HepG2 (cell line): ENCODE measurements around the gene IFT122.

ENCODE experiments used
- CTCF ChIP-seq: sonication (generic); formaldehyde crosslinking; IDR thresholded peaks from 2 replicates; pipeline ENCODE4 v1.5.0; 2020; ENCODE audit warnings: mild to moderate bottlenecking, missing genetic modification reagents, moderate library complexity
- DR1 ChIP-seq: sonication (generic); formaldehyde crosslinking; IDR thresholded peaks from 2 replicates; pipeline ENCODE4 v1.8.0; 2021; ENCODE audit warnings: mild to moderate bottlenecking, missing genetic modification reagents, inconsistent platforms
- HMG20B ChIP-seq: conservative IDR thresholded peaks from 2 replicates; pipeline ENCODE4 v1.6.1; 2016; ENCODE audit warnings: missing genetic modification reagents, missing compliant biosample characterization
- IRF1 ChIP-seq: sonication (generic); formaldehyde crosslinking; IDR thresholded peaks from 2 replicates; pipeline ENCODE4 v1.4.0; 2020; ENCODE audit warnings: low read depth, mild to moderate bottlenecking, missing genetic modification reagents
- JUN ChIP-seq: sonication (generic); formaldehyde crosslinking; IDR thresholded peaks from 2 replicates; pipeline ENCODE4 v1.4.0; 2020; ENCODE audit warnings: mild to moderate bottlenecking, missing genetic modification reagents
- PRDM15 ChIP-seq: sonication (generic); formaldehyde crosslinking; IDR thresholded peaks from 2 replicates; pipeline ENCODE4 v1.4.0; 2020; ENCODE audit warnings: missing genetic modification reagents
- SKI ChIP-seq: fragments of 450-650 bp; IDR thresholded peaks from one replicate; pipeline ENCODE4 v1.6.1; 2018; ENCODE audit warnings: mild to moderate bottlenecking; ENCODE audit not compliant: partially characterized antibody
- ZBTB33 ChIP-seq: sonication (generic); formaldehyde crosslinking; IDR thresholded peaks from 2 replicates; pipeline ENCODE4 v1.4.0; 2020; ENCODE audit warnings: missing genetic modification reagents
- ZFP37 ChIP-seq: sonication (generic); formaldehyde crosslinking; IDR thresholded peaks from 2 replicates; pipeline ENCODE4 v1.4.0; 2020; ENCODE audit warnings: missing genetic modification reagents, borderline replicate concordance

- TF ChIP-seq JUN (CRISPR knock-in tag) (no peak), CTCF (no peak), SKI (peak; percentile 58), ZBTB33 (CRISPR knock-in tag) (no peak), DR1 (CRISPR knock-in tag) (no peak), HMG20B (CRISPR knock-in tag) (no peak), IRF1 (CRISPR knock-in tag) (no peak), ZFP37 (no peak), PRDM15 (CRISPR knock-in tag) (no peak)
Measured at GRCh38 chr3:129462361-129462968, 22.4 kb downstream of the IFT122 start.
